ENCODE measurements around the gene RAB17. TPM values are rescaled to one million over a fixed set of nuclear protein-coding genes. Genes with fewer than 3 reads are reported as not detected.

The RAB17 gene
- total and polyA plus RNA-seq, 4 donors: 19.3 to 73.3 (median 46.4) TPM

GRCh38 chr2:237573721-237574415 is 16.7 kb downstream of the RAB17 start:
- Histone ChIP-seq H3K4me1 (ENCODE audit: control insufficient read depth in 5 of 5, insufficient read depth in 5 of 5, low read length in 5 of 5) (peaks cover 0 to 9% (median 0%) of the 10 kb centered on the region in 5 donors), H3K9me3 (ENCODE audit: control insufficient read depth in 4 of 4, insufficient read depth in 3 of 4, low read length in 3 of 4) (no peaks in the 10 kb centered on the region), H3K4me3 (no peak overlapping the region), H3K27me3 (ENCODE audit: control insufficient read depth in 3 of 3, insufficient read depth in 3 of 3, low read length in 2 of 3) (no peaks in the 10 kb centered on the region), H3K36me3 (ENCODE audit: control insufficient read depth in 4 of 4, insufficient read depth in 4 of 4, low read length in 4 of 4) (peaks cover 0 to 2% (median 0%) of the 10 kb centered on the region in 4 donors), H3K27ac (ENCODE audit: low read depth in 1 of 2, low read length in 1 of 2) (no peak overlapping the region), H3K9ac (ENCODE audit: insufficient read depth in 1 of 2, low read length in 2 of 2) (no peak overlapping the region)
- WGBS, 2 donors: 85 to 87% methylated on average over 8 of the region's 8 CpGs
- no peak for TF ChIP-seq CTCF (IDR thresholded peaks at IDR 0.05; ENCODE audit: control extremely low read depth, extremely low read depth)
- DNase-seq: no peak
- ATAC-seq (ENCODE audit: insufficient read depth, low FRiP score): no peak

DNA sequence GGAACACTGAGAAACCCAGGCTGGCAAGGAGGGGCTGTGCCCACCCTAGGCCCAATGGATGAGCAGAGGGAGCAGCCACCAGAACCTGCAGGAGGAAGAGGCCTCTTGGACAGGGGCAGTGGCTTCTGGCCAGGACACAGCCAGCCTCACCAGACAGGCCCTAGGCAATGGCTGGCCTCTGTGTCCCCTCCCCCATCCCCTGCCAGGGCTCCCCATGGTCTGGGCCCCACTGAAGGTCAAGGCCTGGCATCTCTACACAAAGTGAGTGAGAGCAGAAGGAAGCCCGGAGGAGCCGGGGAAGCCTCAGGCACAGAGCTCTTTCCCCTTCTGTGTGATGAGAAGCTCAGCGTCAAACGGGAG is 17.8 kb downstream of the RAB17 start:
- H3K9ac ChIP-seq (ENCODE audit: insufficient read depth in 1 of 2, low read length in 2 of 2): no peak overlapping the region
- ATAC-seq (ENCODE audit: insufficient read depth, low FRiP score) (no peak), DNase-seq (no peak)
- H3K27me3 ChIP-seq (ENCODE audit: control insufficient read depth in 3 of 3, insufficient read depth in 3 of 3, low read length in 2 of 3): no peaks in the 10 kb centered on the region
- peaks cover 0 to 2% (median 0%) of the 10 kb centered on the region in 4 donors for H3K36me3 ChIP-seq (ENCODE audit: control insufficient read depth in 4 of 4, insufficient read depth in 4 of 4, low read length in 4 of 4)
- peaks cover 0 to 9% (median 0%) of the 10 kb centered on the region in 5 donors for H3K4me1 ChIP-seq (ENCODE audit: control insufficient read depth in 5 of 5, insufficient read depth in 5 of 5, low read length in 5 of 5)
- WGBS, 2 donors: 89 to 95% methylated on average over 4 of the region's 4 CpGs
- no peak overlapping the region for H3K27ac ChIP-seq (ENCODE audit: low read depth in 1 of 2, low read length in 1 of 2)
- no peak for TF ChIP-seq CTCF (IDR thresholded peaks at IDR 0.05; ENCODE audit: control extremely low read depth, extremely low read depth)
- no peak overlapping the region for H3K4me3 ChIP-seq
- no peaks in the 10 kb centered on the region for H3K9me3 ChIP-seq (ENCODE audit: control insufficient read depth in 4 of 4, insufficient read depth in 3 of 4, low read length in 3 of 4)

DNA sequence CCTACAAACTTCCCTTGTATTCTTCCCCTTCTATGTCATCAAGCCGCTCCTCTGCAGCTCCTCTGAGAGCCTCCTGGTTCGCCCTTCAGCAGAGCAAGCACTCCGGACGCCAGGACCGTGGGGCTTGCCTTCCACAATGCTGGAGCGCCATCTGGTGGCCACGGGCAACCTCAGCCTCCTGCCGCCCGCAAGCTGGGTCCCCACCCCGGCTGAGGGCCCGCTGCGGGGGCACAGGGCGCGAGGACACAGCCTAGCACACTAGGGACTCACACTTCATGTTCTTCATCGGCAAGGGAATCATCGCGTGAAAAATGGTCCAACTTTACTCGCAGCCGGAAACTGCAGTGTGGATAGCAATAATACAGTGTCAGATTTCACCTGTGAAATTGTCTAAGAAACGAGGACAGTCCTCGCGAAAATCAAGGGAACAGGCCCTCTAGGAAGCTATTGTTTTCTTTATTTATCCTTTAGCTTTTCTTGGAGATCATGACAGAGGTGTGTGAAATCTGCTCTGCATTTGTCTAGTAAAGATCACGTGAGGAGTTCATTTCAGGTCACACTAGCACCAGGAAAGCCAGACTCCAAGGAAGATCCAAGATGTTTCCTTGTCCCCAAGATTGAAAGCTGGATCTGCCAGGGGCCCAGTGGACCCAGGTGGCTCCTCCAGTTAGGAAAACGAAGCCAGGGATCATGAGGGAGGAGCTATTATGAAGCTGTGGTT is 18.4 kb downstream of the RAB17 start:
- Histone ChIP-seq H3K4me3 (no peak overlapping the region), H3K9ac (ENCODE audit: insufficient read depth in 1 of 2, low read length in 2 of 2) (no peak overlapping the region)
- WGBS, 2 donors: 12 to 18% methylated on average over 24 of the region's 24 CpGs

More for the DNA sequence above, 18.4 kb downstream of the RAB17 start:
- DNase-seq: peak; percentile 90 to 93 (median 91)
- no peaks in the 10 kb centered on the region for H3K9me3 ChIP-seq (ENCODE audit: control insufficient read depth in 4 of 4, insufficient read depth in 3 of 4, low read length in 3 of 4)
- no peak overlapping the region for H3K27ac ChIP-seq (ENCODE audit: low read depth in 1 of 2, low read length in 1 of 2)
- TF ChIP-seq CTCF (IDR thresholded peaks at IDR 0.05; ENCODE audit: control extremely low read depth, extremely low read depth): peak; percentile 98
- no peaks in the 10 kb centered on the region for H3K27me3 ChIP-seq (ENCODE audit: control insufficient read depth in 3 of 3, insufficient read depth in 3 of 3, low read length in 2 of 3)
- ATAC-seq (ENCODE audit: insufficient read depth, low FRiP score): peak; percentile 84
- H3K36me3 ChIP-seq (ENCODE audit: control insufficient read depth in 4 of 4, insufficient read depth in 4 of 4, low read length in 4 of 4): peaks cover 0 to 2% (median 0%) of the 10 kb centered on the region in 4 donors
- H3K4me1 ChIP-seq (ENCODE audit: control insufficient read depth in 5 of 5, insufficient read depth in 5 of 5, low read length in 5 of 5): peaks cover 0 to 9% (median 0%) of the 10 kb centered on the region in 5 donors

Measured in lung (tissue), 12 donors.